ENCODE results near the gene DNAJA2.

DNA sequence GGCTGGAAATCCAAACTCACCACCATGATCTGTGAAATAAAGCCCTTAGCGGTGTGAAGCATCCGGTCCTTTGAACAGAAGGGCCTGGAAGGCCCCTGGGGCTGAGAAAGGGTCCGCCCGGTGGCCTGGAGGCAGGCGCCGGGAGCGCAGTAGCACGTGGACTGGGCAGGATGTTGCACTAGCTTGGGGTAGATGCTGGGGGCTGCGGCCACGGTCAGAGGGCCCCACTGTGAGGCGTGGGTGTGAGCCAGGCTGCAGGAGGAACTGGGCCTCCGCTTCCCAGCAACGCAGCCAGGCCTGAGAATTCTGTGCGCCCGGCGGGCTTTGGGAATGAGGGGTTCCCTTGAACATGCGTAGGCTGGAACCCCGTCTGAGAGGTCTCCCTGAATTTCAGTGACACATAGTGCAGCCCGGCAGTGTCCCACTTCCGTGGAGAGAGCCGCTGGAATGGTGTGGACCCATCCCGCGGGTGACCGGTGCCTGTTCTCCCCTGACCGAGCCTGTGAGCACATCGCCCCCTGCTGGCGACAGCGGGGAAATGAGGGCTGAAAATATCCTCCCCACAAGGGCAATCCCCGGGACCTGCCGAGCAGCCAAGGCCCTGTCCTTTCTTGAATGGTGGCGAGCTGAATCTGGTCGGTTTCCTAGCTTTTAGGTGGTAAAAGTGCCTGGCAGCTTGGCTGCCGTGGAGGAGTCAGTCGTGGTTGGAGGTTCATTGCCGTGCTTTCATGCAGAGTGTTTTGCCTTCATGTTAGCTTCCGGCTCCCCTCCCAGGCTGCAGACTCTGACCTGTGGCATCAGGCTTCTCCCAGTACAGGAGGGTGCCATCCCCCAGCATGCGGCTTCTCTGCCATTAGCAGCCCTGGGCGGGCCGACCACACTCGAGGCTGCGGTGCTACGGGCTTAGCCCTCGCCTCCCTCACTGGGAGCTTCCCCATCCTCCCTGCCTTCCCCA lies 43.8 kb downstream of the DNAJA2 start:
- no peak for TF ChIP-seq POLR2A (IDR thresholded peaks at IDR 0.05)
- TF ChIP-seq, protein P1, sequence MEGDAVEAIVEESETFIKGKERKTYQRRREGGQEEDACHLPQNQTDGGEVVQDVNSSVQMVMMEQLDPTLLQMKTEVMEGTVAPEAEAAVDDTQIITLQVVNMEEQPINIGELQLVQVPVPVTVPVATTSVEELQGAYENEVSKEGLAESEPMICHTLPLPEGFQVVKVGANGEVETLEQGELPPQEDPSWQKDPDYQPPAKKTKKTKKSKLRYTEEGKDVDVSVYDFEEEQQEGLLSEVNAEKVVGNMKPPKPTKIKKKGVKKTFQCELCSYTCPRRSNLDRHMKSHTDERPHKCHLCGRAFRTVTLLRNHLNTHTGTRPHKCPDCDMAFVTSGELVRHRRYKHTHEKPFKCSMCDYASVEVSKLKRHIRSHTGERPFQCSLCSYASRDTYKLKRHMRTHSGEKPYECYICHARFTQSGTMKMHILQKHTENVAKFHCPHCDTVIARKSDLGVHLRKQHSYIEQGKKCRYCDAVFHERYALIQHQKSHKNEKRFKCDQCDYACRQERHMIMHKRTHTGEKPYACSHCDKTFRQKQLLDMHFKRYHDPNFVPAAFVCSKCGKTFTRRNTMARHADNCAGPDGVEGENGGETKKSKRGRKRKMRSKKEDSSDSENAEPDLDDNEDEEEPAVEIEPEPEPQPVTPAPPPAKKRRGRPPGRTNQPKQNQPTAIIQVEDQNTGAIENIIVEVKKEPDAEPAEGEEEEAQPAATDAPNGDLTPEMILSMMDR (IDR thresholded peaks at IDR 0.05), result peak; percentile 59 to 90 (median 70)

Measured in thyroid gland (tissue), 4 donors.